Activated CD8-positive, alpha-beta memory T cell treated with anti-CD3 and anti-CD28 coated beads, Interleukin-2, amount 50 U/mL, for 1 hour (primary cell): ENCODE data around the gene IL22RA1.

Experiments used
- DNase-seq: peaks from one replicate; pipeline ENCODE4 v3.0.0-alpha.2; 2020; ENCODE audit errors: extremely low read depth

The IL22RA1 gene

DNA sequence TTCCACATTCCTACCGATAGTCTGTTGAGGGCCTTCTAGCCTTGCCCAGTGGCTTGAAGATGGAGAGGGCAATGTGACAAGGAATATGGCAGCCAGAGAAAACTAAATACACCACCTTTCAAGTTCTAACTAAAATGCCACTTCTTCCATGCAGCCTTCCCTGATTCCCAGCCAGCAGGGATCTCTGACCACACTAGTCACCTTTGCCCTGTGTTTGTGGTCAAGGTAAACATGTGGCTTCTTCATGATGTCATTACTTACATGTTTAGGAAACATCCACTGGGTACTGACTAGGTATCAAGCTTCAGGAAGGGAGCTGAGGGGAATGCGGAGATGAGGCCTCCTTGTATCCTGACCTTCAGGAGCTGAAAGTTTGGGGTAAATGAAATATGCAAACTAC lies 22.6 kb upstream of the IL22RA1 start:
- no peak for DNase-seq

GRCh38 chr1:24164004-24164403 lies 21.1 kb upstream of the IL22RA1 start:
- no peak for DNase-seq

GRCh38 chr1:24162201-24162600 lies 19.3 kb upstream of the IL22RA1 start:
- no peak for DNase-seq

GRCh38 chr1:24161270-24161669 lies 18.3 kb upstream of the IL22RA1 start:
- DNase-seq, result no peak

DNA sequence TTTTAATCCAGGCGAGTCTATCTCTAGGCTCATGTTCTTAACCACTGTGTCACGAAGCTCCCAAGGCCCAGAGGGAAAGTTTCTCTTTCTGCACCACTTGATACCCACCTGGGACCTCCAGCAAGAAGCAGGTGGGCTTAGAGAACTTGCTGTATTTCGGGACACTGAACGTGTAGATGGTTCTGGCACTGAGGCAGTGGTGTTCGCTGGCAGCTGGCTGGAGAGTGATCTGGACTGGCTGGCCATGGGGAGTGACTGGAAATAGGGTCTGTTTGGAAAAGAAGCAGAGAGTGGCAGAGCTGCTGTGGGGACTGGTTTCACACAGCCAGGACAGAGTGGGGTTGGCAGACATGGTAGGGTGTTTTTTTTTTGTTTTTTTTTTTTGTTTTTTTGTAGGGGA lies 16.4 kb upstream of the IL22RA1 start:
- no peak for DNase-seq

DNA sequence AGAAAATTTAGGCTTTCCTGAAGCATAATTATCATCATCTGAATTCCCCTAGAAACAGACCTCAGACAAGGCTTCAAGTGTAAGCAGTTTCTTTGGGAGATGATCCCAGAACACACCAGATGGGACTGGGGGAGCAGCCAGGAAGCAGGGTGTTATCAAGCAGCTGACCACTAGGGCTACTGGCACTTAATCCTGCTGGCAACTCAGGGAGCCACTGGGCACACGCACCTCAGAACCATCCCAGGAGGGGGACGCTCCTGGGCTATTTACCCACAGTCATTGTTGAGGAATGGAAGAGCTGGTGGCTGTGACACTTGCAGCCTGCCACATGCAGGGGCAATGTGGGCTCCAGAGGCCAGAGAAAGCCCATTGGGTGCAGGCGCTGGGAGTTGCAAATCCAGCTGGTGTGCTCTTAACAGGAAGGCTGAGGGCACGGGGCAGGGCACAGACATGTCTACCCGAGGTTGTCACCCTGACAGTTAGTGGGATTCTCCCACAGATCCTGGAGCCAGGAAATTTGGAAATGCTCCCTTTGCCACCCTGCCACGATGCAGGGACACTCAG lies 15.1 kb upstream of the IL22RA1 start:
- DNase-seq, result no peak

DNA sequence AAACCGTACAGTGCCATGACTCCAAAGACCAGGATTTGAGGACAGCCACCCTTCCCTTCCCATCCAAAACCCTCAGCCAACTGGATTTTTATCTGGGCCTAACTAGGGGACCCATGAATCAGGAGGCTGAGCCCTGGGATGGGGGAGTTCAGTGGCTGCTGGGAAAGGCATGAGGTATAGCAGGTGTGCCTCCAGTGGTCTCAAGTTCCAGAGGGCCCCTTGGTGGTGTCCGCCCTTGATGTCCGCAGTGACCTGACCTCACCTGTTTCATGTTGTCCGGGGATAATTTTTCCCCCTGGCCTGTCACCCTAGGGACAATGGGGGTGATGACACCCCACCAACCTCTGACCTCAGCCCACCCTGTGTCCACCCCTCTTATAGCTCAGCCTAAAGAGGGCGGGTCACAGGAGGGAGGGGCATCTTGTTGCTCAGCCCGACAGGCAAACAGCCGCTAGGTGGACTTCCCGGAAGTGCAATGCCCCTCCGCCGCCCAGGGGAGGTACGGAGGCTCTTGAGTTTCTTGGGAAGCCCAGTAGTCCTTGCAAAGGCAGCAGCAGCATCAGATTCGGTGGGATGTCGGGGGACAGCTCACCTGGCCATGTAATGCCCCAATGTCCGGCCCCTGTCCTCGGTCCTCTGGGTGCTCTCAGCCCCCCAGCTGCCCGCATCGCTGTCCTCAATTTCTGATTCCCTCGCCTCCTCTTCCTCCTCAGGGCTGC lies 13.8 kb upstream of the IL22RA1 start:
- DNase-seq, result no peak

DNA sequence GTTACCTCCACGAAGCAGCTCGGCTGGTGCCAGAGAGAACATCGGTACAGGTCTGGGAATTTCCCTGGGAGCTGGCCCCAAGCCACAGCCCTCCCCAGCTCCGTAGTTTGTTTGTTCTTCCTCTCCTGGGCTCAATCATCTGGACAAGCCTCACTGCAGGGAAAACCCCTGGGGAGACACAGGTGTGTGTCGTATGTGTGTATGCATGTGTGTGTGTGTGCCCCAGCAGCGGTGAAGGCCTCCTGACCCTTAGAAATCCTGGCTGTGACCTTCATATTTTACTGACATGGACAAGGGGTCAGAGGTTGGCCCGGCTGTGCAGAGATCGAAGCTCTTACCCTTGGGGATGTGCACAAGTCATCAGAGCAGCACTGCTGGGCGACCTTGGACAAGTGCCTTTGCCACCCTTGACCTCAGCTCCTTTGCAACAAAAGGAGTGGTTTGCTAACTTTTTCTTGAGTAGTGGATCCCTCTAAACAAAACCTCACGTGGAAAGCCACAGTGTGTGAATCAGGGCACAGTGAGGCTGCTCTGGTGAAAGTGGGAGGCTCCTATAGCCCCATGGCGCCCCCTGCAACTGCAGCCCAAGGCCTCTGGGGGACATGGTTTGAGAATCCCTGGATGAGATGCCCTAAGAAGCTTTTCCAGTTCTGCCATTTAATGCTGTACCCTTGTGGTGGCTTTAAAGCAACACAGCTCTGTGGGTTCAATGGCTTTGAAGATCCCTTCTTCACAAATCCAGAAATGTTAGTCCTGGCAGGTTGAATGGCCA lies 12.3 kb upstream of the IL22RA1 start:
- DNase-seq, result no peak

GRCh38 chr1:24154215-24154614 lies 11.3 kb upstream of the IL22RA1 start:
- no peak for DNase-seq

- DNase-seq, result no peak
These were observed 9.9 kb upstream of the IL22RA1 start for GRCh38 chr1:24152631-24153494.

DNA sequence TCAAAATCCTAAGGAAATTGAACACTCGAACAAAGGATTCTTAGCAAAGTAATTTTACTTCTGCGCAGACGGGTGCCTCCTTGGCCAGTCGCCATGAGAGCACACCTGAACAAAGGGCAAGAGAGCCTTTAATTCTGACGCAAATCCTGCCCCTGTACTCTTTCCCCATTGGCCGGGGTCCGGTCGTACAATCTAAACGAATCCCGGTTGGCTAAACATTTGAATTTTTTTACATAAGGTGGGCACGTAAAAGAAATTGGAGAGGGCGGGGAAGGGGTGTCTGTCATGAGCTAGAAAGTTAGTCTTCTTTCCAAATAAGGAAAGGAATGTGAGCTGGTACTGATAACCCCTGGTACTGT lies 8.2 kb upstream of the IL22RA1 start:
- DNase-seq, result no peak

DNA sequence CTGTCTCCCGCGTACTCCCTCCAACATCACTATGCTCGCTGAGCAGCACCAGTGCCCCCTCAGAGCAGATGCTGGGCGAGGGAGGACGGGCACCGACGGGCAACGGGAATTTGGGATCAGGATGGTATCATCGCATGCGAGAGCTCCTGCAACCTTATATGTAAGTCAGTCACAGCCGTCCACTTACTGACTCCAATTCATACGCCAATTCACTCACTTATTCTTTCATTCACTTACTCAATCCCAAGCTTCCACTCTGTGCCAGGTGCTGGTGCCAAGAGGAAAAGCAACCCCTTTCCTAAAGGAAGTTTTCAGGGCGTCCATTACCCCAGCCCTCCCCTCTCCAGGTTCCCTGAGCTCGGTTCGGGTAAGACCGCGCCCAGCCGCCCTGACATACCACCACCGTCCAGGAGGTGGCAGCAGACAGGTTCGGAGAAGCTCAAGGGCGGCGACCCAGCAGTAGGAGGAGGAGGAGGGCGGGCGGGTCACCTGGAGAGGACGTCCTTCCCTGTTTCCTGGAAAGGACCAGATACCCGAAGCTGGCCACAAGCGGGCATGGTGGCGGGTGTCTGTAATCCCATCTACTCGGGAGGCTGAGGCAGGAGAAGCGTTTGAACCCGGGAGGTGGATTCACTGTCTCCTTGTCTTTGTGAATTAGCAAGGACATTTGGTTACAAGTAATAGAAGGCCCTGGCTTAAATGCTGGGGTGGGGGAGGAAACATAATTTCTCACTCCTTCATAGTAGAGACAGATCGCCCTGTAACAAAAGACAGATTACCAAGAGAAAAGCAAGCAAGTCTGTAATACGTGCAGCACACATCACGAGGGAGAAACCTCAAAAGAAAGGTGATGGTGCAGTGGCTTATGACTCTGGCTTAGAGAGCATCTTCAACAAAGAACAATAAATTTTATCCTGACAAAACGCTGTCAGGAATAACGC lies 7.6 kb upstream of the IL22RA1 start:
- DNase-seq, result peak; percentile 45

- DNase-seq, result no peak
These were observed 6.9 kb upstream of the IL22RA1 start for GRCh38 chr1:24149866-24150233.

- DNase-seq, result no peak
These were observed 4.9 kb upstream of the IL22RA1 start for GRCh38 chr1:24147816-24148215.

GRCh38 chr1:24147194-24147593 lies 4.3 kb upstream of the IL22RA1 start:
- no peak for DNase-seq

DNA sequence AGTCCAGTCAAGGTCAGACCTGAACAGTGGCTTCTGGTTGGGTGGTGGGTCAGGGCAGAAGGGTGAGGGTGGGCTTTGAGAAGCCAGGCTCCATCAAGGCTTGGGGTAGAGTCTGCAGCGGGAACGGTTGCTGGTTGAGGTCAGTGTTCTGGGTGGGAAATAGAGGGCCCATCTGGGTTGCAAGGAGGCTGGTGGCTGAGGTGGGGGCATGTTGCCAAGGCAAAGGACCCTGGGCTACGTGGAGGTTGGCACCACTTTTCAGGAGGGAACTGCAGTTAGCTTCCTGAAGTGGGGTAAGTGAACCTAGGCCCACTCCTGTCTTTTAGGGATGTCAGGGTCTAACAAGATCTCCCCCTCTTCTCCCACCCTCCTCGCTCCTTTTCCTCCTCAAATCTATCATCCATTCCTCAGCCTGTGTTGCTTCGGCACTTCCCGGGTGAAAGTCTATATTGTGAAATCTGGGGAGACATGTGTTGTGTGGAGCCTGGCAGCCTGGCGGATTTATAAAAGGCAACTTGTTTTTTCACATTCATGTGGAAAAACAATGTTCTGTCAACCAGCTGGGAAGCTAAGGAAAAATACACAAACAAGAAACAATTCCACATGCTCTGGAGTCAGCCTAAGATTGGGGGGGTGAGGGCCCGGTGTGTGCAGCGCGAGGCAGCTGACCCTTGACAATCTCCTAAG lies 1.5 kb downstream of the IL22RA1 start:
- DNase-seq, result no peak

DNA sequence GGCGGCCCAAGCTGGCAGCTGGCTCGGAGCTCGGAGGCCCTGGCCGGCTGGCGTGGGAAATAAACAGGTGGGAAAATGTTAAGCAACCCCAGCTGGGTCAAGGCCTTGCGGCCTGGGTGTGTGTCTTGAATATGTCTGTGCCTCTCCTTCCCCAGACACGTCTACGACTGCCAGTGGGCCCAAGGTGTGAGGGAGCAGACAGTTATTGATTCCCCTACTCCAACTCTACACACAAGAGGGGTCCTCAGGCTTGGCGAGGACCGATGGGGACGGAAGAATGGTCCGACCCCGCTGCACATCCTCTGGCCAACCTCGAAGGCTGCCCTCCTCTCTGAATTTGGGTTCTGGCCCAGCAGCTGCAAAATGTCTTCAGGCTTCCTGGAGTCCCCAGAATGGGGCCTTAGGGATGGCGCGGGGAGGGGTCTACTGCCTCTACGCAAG lies 2.2 kb downstream of the IL22RA1 start:
- DNase-seq, result no peak

DNA sequence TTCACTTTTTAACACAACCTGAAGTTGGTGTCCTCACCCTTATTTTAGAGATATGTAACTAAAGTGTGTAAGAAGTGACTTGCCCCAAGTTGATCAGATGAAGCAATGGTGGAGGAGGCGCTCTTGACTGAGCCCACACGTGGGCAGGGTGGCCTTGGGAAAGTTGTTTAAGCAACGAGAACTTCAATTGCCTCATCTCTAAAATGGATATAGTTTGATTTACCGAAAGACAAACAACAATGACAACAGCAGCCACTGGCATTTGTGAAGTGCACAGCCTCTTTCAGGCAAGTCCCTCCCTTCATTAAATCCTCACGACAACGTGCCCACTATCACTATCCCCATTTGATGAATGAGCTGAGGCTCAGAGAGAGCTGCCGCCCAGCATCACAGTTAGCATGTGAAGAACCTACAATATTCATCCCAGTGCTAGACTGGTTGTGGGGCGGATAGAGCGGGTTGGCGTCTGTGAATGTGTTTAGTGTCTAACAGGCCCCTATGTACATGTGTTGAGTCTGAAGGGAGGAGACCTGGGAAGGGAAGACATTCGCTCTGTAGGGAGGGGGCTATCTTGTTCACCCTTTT lies 3.0 kb downstream of the IL22RA1 start:
- DNase-seq, result no peak

- DNase-seq, result no peak
These were observed 3.8 kb downstream of the IL22RA1 start for GRCh38 chr1:24139222-24139489.

DNA sequence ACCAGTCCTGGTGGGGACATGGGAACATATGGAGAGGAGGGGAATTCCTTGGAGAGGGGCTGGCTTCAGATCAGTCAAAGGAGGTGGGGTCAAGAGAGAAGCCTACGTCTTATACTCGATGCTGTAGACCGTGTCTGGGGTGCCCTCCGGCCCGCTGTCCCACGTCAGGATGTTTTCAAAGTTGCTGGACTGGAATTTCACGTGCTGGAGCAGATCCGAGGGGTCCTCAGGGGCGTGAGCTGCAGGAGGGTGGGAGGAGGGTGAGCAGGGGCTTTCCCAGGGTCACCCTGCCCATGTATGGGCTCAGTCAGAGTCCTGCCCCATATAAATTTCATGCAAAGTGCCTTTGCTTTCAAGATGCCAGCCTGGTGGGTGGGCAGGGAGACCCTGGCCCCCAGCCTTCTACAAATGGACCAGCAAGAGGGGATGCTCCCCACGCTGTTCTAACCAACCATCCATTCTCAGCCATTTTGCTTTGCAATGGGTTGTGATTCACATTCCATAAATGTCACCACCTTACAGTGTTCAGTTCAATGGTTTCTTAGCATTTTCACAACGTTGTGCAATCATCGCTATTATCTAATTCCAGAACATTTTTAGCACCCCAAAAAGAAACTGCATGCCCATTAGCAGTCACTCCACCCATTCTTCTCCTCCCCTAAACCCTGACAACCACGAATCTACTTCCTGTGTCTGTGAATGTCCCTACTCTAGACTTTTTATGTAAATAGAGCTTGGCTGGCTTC lies 4.3 kb downstream of the IL22RA1 start:
- DNase-seq, result no peak
